GM10266 (cell line): ENCODE measurements around the gene CASP2.

Experiments used
- DNase-seq: peaks from one replicate; pipeline ENCODE4 v3.0.0; 2012; ENCODE audit errors: extremely low spot score
- CTCF ChIP-seq: IDR thresholded peaks from 2 replicates; pipeline ENCODE4 v1.5.1; 2012; ENCODE audit warnings: mild to moderate bottlenecking, low read depth; ENCODE audit not compliant: control insufficient read depth, insufficient read depth; ENCODE audit errors: missing control alignments

CASP2 gene

GRCh38 chr7:143320620-143321019, 32.5 kb downstream of the CASP2 start:
- TF ChIP-seq CTCF, result no peak
- DNase-seq, result no peak

GRCh38 chr7:143321242-143321641, 33.1 kb downstream of the CASP2 start:
- DNase-seq, result no peak
- no peak for TF ChIP-seq CTCF

- TF ChIP-seq CTCF, result peak; percentile 9
- no peak for DNase-seq
Measured at GRCh38 chr7:143321734-143322133, 33.6 kb downstream of the CASP2 start.

GRCh38 chr7:143322760-143323633, 34.8 kb downstream of the CASP2 start:
- no peak for TF ChIP-seq CTCF
- DNase-seq, result no peak

GRCh38 chr7:143323653-143324052, 35.5 kb downstream of the CASP2 start:
- DNase-seq, result no peak
- TF ChIP-seq CTCF, result no peak

- DNase-seq, result no peak
- no peak for TF ChIP-seq CTCF
Measured at GRCh38 chr7:143325240-143325639, 37.1 kb downstream of the CASP2 start.

- TF ChIP-seq CTCF, result no peak
- no peak for DNase-seq
Measured at GRCh38 chr7:143327903-143328302, 39.8 kb downstream of the CASP2 start.
